IMR-90 (cell line): ENCODE data around the gene GGT1. TPM values are rescaled to one million over a fixed set of nuclear protein-coding genes. Genes with fewer than 3 reads are reported as not detected.

Experiments
- ATAC-seq: fragments of 200-7000 bp; cut with Tn5 transposase; 2 replicates; pipeline ENCODE4 v1.9.1; 2020; ENCODE audit warnings: low read depth, mild to moderate bottlenecking, moderate library complexity
- BruUV-seq: library from RNA; stranded (reverse); fragments of 400-500 nt; replicated peaks from 2 replicates; lab custom pipeline; 2021; lab: Mats Ljungman, UMichigan
- CTCF ChIA-PET: fragments of 300-600 bp; formaldehyde crosslinking; extraction: SDS; loops from one replicate; lab custom pipeline; 2021; ENCODE audit warnings: antibody characterized with exemption; lab: Yijun Ruan, JAX
- POLR2A ChIA-PET: fragments of 300-600 bp; sonication (Branson Sonifier 250); formaldehyde crosslinking; loops from one replicate; lab custom pipeline; 2022; ENCODE audit warnings: antibody characterized with exemption; ENCODE audit not compliant: unreplicated experiment; lab: Charles Lee
- DNase-seq: peaks from one replicate; pipeline ENCODE4 v3.0.0; 2013
- H2AFZ ChIP-seq: replicated peaks from 2 replicates; pipeline ENCODE3; 2013; ENCODE audit warnings: low read length, mild to moderate bottlenecking; ENCODE audit not compliant: poor library complexity
- H2AK5ac ChIP-seq: 2 replicates; pipeline ENCODE4 v1.6.1; 2013; ENCODE audit warnings: low read depth, low read length, inconsistent platforms
- H2AK9ac ChIP-seq: replicated peaks from 2 replicates; pipeline ENCODE3; 2013; ENCODE audit warnings: mild to moderate bottlenecking, low read depth, low read length, moderate library complexity; ENCODE audit not compliant: poor library complexity
- H2BK120ac ChIP-seq: 2 replicates; pipeline ENCODE4 v1.6.1; 2013; ENCODE audit warnings: low read depth, low read length, inconsistent platforms
- H2BK15ac ChIP-seq: 3 replicates; pipeline ENCODE4 v1.6.1; 2013; ENCODE audit warnings: low read depth, low read length, inconsistent platforms
- H2BK20ac ChIP-seq: 2 replicates; pipeline ENCODE4 v1.6.1; 2013; ENCODE audit warnings: low read depth, mild to moderate bottlenecking, inconsistent platforms, low read length, moderate library complexity
- H2BK5ac ChIP-seq: 2 replicates; pipeline ENCODE4 v1.6.1; 2013; ENCODE audit warnings: mild to moderate bottlenecking, low read depth, low read length, inconsistent platforms; ENCODE audit not compliant: poor library complexity, severe bottlenecking
- H3K14ac ChIP-seq: replicated peaks from 2 replicates; pipeline ENCODE4 v1.6.1; 2013; ENCODE audit warnings: low read depth, low read length, inconsistent platforms
- H3K18ac ChIP-seq: 2 replicates; pipeline ENCODE4 v1.6.1; 2013; ENCODE audit warnings: low read depth, low read length, control low read depth
- H3K23ac ChIP-seq: 2 replicates; pipeline ENCODE4 v1.6.1; 2013; ENCODE audit warnings: low read depth, low read length, inconsistent platforms
- H3K27ac ChIP-seq: 2 replicates; pipeline ENCODE4 v1.5.1; 2013; ENCODE audit warnings: mild to moderate bottlenecking, control low read depth, low read length; ENCODE audit not compliant: insufficient read depth
- H3K27me3 ChIP-seq: 2 replicates; pipeline ENCODE4 v1.6.1; 2013; ENCODE audit warnings: low read length; ENCODE audit not compliant: control insufficient read depth, insufficient read depth
- H3K36me3 ChIP-seq: 2 replicates; pipeline ENCODE4 v1.6.1; 2013; ENCODE audit warnings: low read length, mixed read lengths; ENCODE audit not compliant: control insufficient read depth, insufficient read depth
- H3K4ac ChIP-seq: 2 replicates; pipeline ENCODE4 v1.6.1; 2013; ENCODE audit warnings: low read depth, low read length, inconsistent platforms
- H3K4me1 ChIP-seq: 2 replicates; pipeline ENCODE4 v1.6.1; 2013; ENCODE audit warnings: low read length, mixed read lengths; ENCODE audit not compliant: control insufficient read depth, insufficient read depth
- H3K4me2 ChIP-seq: 2 replicates; pipeline ENCODE4 v1.6.1; 2013; ENCODE audit warnings: low read depth, mild to moderate bottlenecking, control low read depth, low read length, moderate library complexity
- H3K4me3 ChIP-seq: 2 replicates; pipeline ENCODE4 v1.5.1; 2013; ENCODE audit warnings: low read depth, mild to moderate bottlenecking, control low read depth, low read length, moderate library complexity; ENCODE audit not compliant: insufficient read depth
- H3K56ac ChIP-seq: 2 replicates; pipeline ENCODE4 v1.6.1; 2013; ENCODE audit warnings: low read length, inconsistent platforms; ENCODE audit not compliant: insufficient read depth; ENCODE audit errors: extremely low read depth
- H3K79me1 ChIP-seq, 2 experiments: 2 replicates each; pipeline ENCODE4 v1.6.1; 2013; ENCODE audit warnings: low read length in 2 of 2, inconsistent platforms in 1 of 2, low read depth in 1 of 2
- H3K9ac ChIP-seq: 2 replicates; pipeline ENCODE4 v1.6.1; 2013; ENCODE audit warnings: low read depth, low read length, control low read depth
- H3K9me1 ChIP-seq: 2 replicates; pipeline ENCODE4 v1.6.1; 2013; ENCODE audit warnings: low read length, inconsistent platforms; ENCODE audit not compliant: insufficient read depth
- H3K9me3 ChIP-seq: 2 replicates; pipeline ENCODE4 v1.6.1; 2013; ENCODE audit warnings: low read length; ENCODE audit not compliant: control insufficient read depth, insufficient read depth
- H4K20me1 ChIP-seq: 2 replicates; pipeline ENCODE4 v1.6.1; 2013; ENCODE audit warnings: low read length, inconsistent platforms; ENCODE audit not compliant: insufficient read depth
- H4K5ac ChIP-seq: 2 replicates; pipeline ENCODE4 v1.6.1; 2013; ENCODE audit warnings: mild to moderate bottlenecking, low read depth, low read length, control low read depth
- H4K8ac ChIP-seq, 2 experiments: 2 replicates each; pipeline ENCODE4 v1.6.1; 2013; ENCODE audit warnings: low read depth in 2 of 2, low read length in 2 of 2, control low read depth in 1 of 2, inconsistent platforms in 1 of 2
- H4K91ac ChIP-seq: 2 replicates; pipeline ENCODE4 v1.6.1; 2013; ENCODE audit warnings: low read depth, low read length, inconsistent platforms; ENCODE audit not compliant: insufficient read depth
- ELK1 ChIP-seq: fragments of 150-350 bp; IDR thresholded peaks from 2 replicates; pipeline ENCODE4 v1.6.1; 2016; ENCODE audit warnings: low read depth, mild to moderate bottlenecking, low read length, moderate library complexity, borderline replicate concordance
- MAFK ChIP-seq: IDR thresholded peaks from 2 replicates; pipeline ENCODE4 v1.6.1; 2012; ENCODE audit warnings: low read depth, low read length, improper control_type of control experiment
- MAZ ChIP-seq: IDR thresholded peaks from 2 replicates; pipeline ENCODE4 v1.6.1; 2012; ENCODE audit warnings: low read depth, mild to moderate bottlenecking, low read length, improper control_type of control experiment, moderate library complexity, borderline replicate concordance
- NFE2L2 ChIP-seq: fragments of 150-350 bp; IDR thresholded peaks from 2 replicates; pipeline ENCODE4 v1.6.1; 2016; ENCODE audit warnings: low read depth, mild to moderate bottlenecking, low read length
- RAD21 ChIP-seq: IDR thresholded peaks from 2 replicates; pipeline ENCODE4 v1.6.1; 2012; ENCODE audit warnings: low read length, improper control_type of control experiment
- RCOR1 ChIP-seq: IDR thresholded peaks from 2 replicates; pipeline ENCODE4 v1.6.1; 2012; ENCODE audit warnings: mild to moderate bottlenecking, low read length, improper control_type of control experiment; ENCODE audit not compliant: insufficient replicate concordance
- RFX5 ChIP-seq: IDR thresholded peaks from 2 replicates; pipeline ENCODE4 v1.8.0; 2012; ENCODE audit warnings: low read depth, mild to moderate bottlenecking, low read length, moderate library complexity
- SMC3 ChIP-seq: fragments of 150-350 bp; IDR thresholded peaks from 2 replicates; pipeline ENCODE4 v1.6.1; 2016; ENCODE audit warnings: low read depth, mild to moderate bottlenecking, antibody characterized with exemption, low read length, moderate library complexity
- USF2 ChIP-seq: fragments of 150-350 bp; IDR thresholded peaks from 2 replicates; pipeline ENCODE4 v1.6.1; 2017; ENCODE audit warnings: mild to moderate bottlenecking, antibody characterized with exemption, low read length, low read depth
- WGBS, 2 experiments: methylation state at CpG; one replicate each; pipeline versions ENCODE4 v1.1.5 to v1.1.7; 2013; ENCODE audit warnings: missing lambda C conversion rate in 2 of 2; ENCODE audit not compliant: insufficient read length in 1 of 2; ENCODE audit errors: extremely low coverage in 2 of 2; 5-methylcytosine and 5-hydroxymethylcytosine counted together
- dilution Hi-C: fragments of 300-500 bp; cut with HindIII; formaldehyde crosslinking; loops from one replicate; pipeline ENCODE4 v1.14.3; 2018; ENCODE audit warnings: low sequenced_read_pairs; ENCODE audit not compliant: unreplicated experiment
- in situ Hi-C: fragments of 300-500 bp; cut with MboI; formaldehyde crosslinking; loops from 3 replicates; pipeline ENCODE4 v1.14.3; 2019; ENCODE audit warnings: low sequenced_read_pairs, inconsistent platforms, mixed read lengths
- intact Hi-C: fragments of 100-400 bp; cut with micrococcal nuclease; formaldehyde crosslinking; loops from 2 replicates; pipeline ENCODE4 v1.10.0; 2022
- polyA plus RNA-seq, 3 experiments: library from polyadenylated mRNA; depleted of rRNA; stranded (reverse); fragments of >200 nt; gene quantifications; 2 replicates each; pipeline ENCODE4 v1.2.3, GENCODE V29; 2012; ENCODE audit warnings: low replicate concordance in 1 of 3
- total RNA-seq: library from RNA; depleted of rRNA; stranded (reverse); fragments of >200 nt; gene quantifications from 2 replicates; pipeline ENCODE4 v1.2.3, GENCODE V29; 2012

Gene GGT1
- total and polyA plus RNA-seq, 2 of the 4 experiments (the other 2 are of a cell fraction), result 3.4 to 7.3 TPM

GRCh38 chr22:24588381-24588756 is 14.6 kb upstream of the GGT1 start:
- no peak overlapping the region for H2BK5ac ChIP-seq
- H4K5ac ChIP-seq, result no peak overlapping the region
- H3K36me3 ChIP-seq, result peaks cover 27% of the 10 kb centered on the region; the same call in 1 of the 2 replicates
- H3K79me1 ChIP-seq, result peaks cover 0 to 8% of the 10 kb centered on the region in 2 experiments; a peak in 2 of 4 replicates
- H3K9ac ChIP-seq, result no peak overlapping the region
- intact Hi-C loops, result no loop called here
- no peak overlapping the region for H3K23ac ChIP-seq
- no peaks in the 10 kb centered on the region for H3K9me3 ChIP-seq
- in situ Hi-C loops, result no loop called here
- H3K4me2 ChIP-seq, result no peak overlapping the region
- H3K4ac ChIP-seq, result no peak overlapping the region
- no peak overlapping the region for H3K14ac ChIP-seq
- no peak overlapping the region for H4K91ac ChIP-seq
- DNase-seq (no peak), ATAC-seq (no peak)
- no peak overlapping the region for H2AFZ ChIP-seq
- H2AK5ac ChIP-seq, result no peak overlapping the region
- H3K4me1 ChIP-seq, result peaks cover 9% of the 10 kb centered on the region; the same call in 1 of the 2 replicates
- no peak overlapping the region for H3K4me3 ChIP-seq
- peaks cover 13% of the 10 kb centered on the region for H3K9me1 ChIP-seq
- H2BK15ac ChIP-seq, result no peak overlapping the region
- no peak overlapping the region for H4K8ac ChIP-seq
- H3K56ac ChIP-seq, result no peak overlapping the region
- no peak overlapping the region for H3K18ac ChIP-seq
- no peak overlapping the region for H3K27ac ChIP-seq
- H4K20me1 ChIP-seq, result no peaks in the 10 kb centered on the region
- H2BK120ac ChIP-seq, result no peak overlapping the region
- TF ChIP-seq MAZ, result no peak
- no peak for TF ChIP-seq MAFK
- TF ChIP-seq RAD21, result no peak
- no peak for TF ChIP-seq ELK1
- TF ChIP-seq NFE2L2, result no peak
- no peak for TF ChIP-seq SMC3
- no peak for TF ChIP-seq RCOR1
- TF ChIP-seq USF2, result no peak
- TF ChIP-seq RFX5, result no peak
- dilution Hi-C loops, result no loop called here
- CTCF ChIA-PET, result no interaction called here
- no TSS peak for BruUV-seq
- H3K27me3 ChIP-seq, result no peaks in the 10 kb centered on the region
- POLR2A ChIA-PET, result no interaction called here
- no peak overlapping the region for H2BK20ac ChIP-seq
- 70% methylated on average over 2 of the region's 13 CpGs; no CpG with 5 or more reads in 1 of the 2 experiments for WGBS, 2 experiments
- H2AK9ac ChIP-seq, result no peak overlapping the region
